Endothelial cell of umbilical vein (primary cell): Measurements from ENCODE around the gene PTCHD4. TPM values are rescaled to one million over a fixed set of nuclear protein-coding genes. Genes with fewer than 3 reads are reported as not detected.

Source experiments
- BruUV-seq: library from RNA; stranded (reverse); fragments of 400-500 nt; replicated peaks from 2 replicates; lab custom pipeline; 2021; lab: Mats Ljungman, UMichigan
- CTCF ChIA-PET: fragments of 300-600, 350-600 bp; sonication (Branson Sonifier 250); formaldehyde crosslinking; loops from one replicate; lab custom pipeline; 2021; ENCODE audit warnings: antibody characterized with exemption, inconsistent platforms; lab: Charles Lee
- POLR2A ChIA-PET: fragments of 300-600, 350-600 bp; sonication (Branson Sonifier 250); formaldehyde crosslinking; loops from one replicate; lab custom pipeline; 2021; ENCODE audit warnings: antibody characterized with exemption, inconsistent platforms; lab: Charles Lee
- DNase-seq: peaks from one replicate; pipeline ENCODE4 v3.0.0-alpha.2; 2011; ENCODE audit warnings: low read depth, low spot score
- FAIRE-seq: peaks from 2 replicates; lab custom pipeline; 2011; peaks lifted over from hg19 to GRCh38; lab: Jason Lieb, UNC
- H2AFZ ChIP-seq: 2 replicates; pipeline ENCODE4 v1.6.0; 2012; ENCODE audit warnings: low read depth, low read length, control low read depth, inconsistent platforms
- H3K27ac ChIP-seq: 2 replicates; pipeline ENCODE4 v1.5.1; 2011; ENCODE audit warnings: low read depth, mild to moderate bottlenecking, control low read depth, low read length, moderate library complexity; ENCODE audit not compliant: insufficient read depth
- H3K27me3 ChIP-seq, 2 experiments: 2 replicates each; pipeline versions ENCODE4 v1.6.0 to v1.6.1; 2011; ENCODE audit warnings: low read length in 2 of 2, mixed read lengths in 1 of 2; ENCODE audit not compliant: control insufficient read depth in 2 of 2, insufficient read depth in 2 of 2
- H3K36me3 ChIP-seq, 2 experiments: 2 replicates in 1 of 2; 3 replicates in 1 of 2; pipeline ENCODE4 v1.5.1; 2011; ENCODE audit warnings: low read length in 2 of 2, mild to moderate bottlenecking in 1 of 2, moderate library complexity in 1 of 2; ENCODE audit not compliant: control insufficient read depth in 2 of 2, insufficient read depth in 2 of 2; ENCODE audit errors: extremely low read depth in 1 of 2
- H3K4me1 ChIP-seq: 3 replicates; pipeline ENCODE4 v1.5.1; 2011; ENCODE audit warnings: mild to moderate bottlenecking, low read length; ENCODE audit not compliant: control insufficient read depth, insufficient read depth; ENCODE audit errors: extremely low read depth
- H3K4me2 ChIP-seq: 2 replicates; pipeline ENCODE4 v1.6.1; 2011; ENCODE audit warnings: low read length, control low read depth, mixed read lengths; ENCODE audit not compliant: insufficient read depth
- H3K4me3 ChIP-seq, 3 experiments: fragments of 200-600 bp in 1 of 3; sonication (generic), shearing (Covaris generic) in 1 of 3; replicated peaks in 1 of 3; 2 replicates each; pipeline ENCODE4 v1.5.1; 2011 to 2016; ENCODE audit warnings: control low read depth in 3 of 3, low read length in 3 of 3, mild to moderate bottlenecking in 2 of 3, inconsistent platforms in 1 of 3, low read depth in 1 of 3, moderate library complexity in 1 of 3; ENCODE audit not compliant: insufficient read depth in 1 of 3
- H3K79me2 ChIP-seq: 2 replicates; pipeline ENCODE4 v1.6.0; 2012; ENCODE audit warnings: low read length, inconsistent platforms; ENCODE audit not compliant: control insufficient read depth, insufficient read depth
- H3K9ac ChIP-seq: replicated peaks from 2 replicates; pipeline ENCODE3; 2011; ENCODE audit warnings: low read length, control low read depth; ENCODE audit not compliant: insufficient read depth; ENCODE audit errors: extremely low read depth
- H3K9me1 ChIP-seq: replicated peaks from 3 replicates; pipeline ENCODE4 v1.6.0; 2011; ENCODE audit warnings: mild to moderate bottlenecking, low read length; ENCODE audit not compliant: control insufficient read depth, insufficient read depth; ENCODE audit errors: extremely low read depth
- H3K9me3 ChIP-seq: replicated peaks from 2 replicates; pipeline ENCODE4 v1.5.1; 2012; ENCODE audit warnings: low read length, inconsistent platforms; ENCODE audit not compliant: control insufficient read depth, insufficient read depth
- H4K20me1 ChIP-seq: replicated peaks from 2 replicates; pipeline ENCODE3; 2011; ENCODE audit warnings: mild to moderate bottlenecking, low read length; ENCODE audit not compliant: control insufficient read depth, insufficient read depth; ENCODE audit errors: extremely low read depth
- EZH2 ChIP-seq: IDR thresholded peaks from 2 replicates; pipeline ENCODE4 v1.6.1; 2012; ENCODE audit warnings: borderline replicate concordance, low read depth, mild to moderate bottlenecking, moderate library complexity, low read length, inconsistent platforms; ENCODE audit not compliant: severe bottlenecking
- FOS ChIP-seq: IDR thresholded peaks from 2 replicates; pipeline ENCODE4 v1.6.1; 2011; ENCODE audit warnings: mild to moderate bottlenecking, low read length, moderate library complexity, borderline replicate concordance; ENCODE audit not compliant: insufficient read depth
- GATA2 ChIP-seq: IDR thresholded peaks from 2 replicates; pipeline ENCODE4 v1.7.0; 2011; ENCODE audit warnings: low read depth, mild to moderate bottlenecking, moderate library complexity, mixed read lengths, low read length; ENCODE audit not compliant: insufficient read length, insufficient read depth
- JUN ChIP-seq: IDR thresholded peaks from 2 replicates; pipeline ENCODE4 v1.6.1; 2011; ENCODE audit warnings: borderline replicate concordance, low read depth; ENCODE audit not compliant: insufficient read length, insufficient read depth
- MYC ChIP-seq: IDR thresholded peaks from one replicate; pipeline ENCODE4 v1.6.1; 2011; ENCODE audit warnings: mild to moderate bottlenecking, low read depth, low read length
- POLR2A ChIP-seq: IDR thresholded peaks from 2 replicates; pipeline ENCODE4 v1.6.1; 2012; ENCODE audit warnings: low read depth, mild to moderate bottlenecking, control low read depth, low read length
- POLR2AphosphoS5 ChIP-seq: IDR thresholded peaks from 2 replicates; pipeline ENCODE4 v1.6.1; 2012; ENCODE audit warnings: low read depth, mild to moderate bottlenecking, control low read depth, low read length, moderate library complexity; ENCODE audit not compliant: insufficient read depth
- dilution Hi-C: fragments of 300-500 bp; cut with MboI; formaldehyde crosslinking; loops from one replicate; pipeline ENCODE4 v1.15.0; 2019; ENCODE audit warnings: low sequenced_read_pairs; ENCODE audit not compliant: extremely low pct_ligation_motif_present
- intact Hi-C: fragments of 100-400 bp; cut with micrococcal nuclease; formaldehyde crosslinking; loops from one replicate; pipeline ENCODE4 v1.10.0; 2022
- polyA plus RNA-seq, 4 experiments: library from polyadenylated mRNA; depleted of rRNA in 3 of 4; stranded (reverse) in 3 of 4; unstranded in 1 of 4; fragments of >200 nt; gene quantifications; 2 replicates each; pipeline versions ENCODE4 v1.2.1 to v1.2.3, GENCODE V29; 2011 to 2012; ENCODE audit warnings: missing spikeins in 1 of 4
- total RNA-seq: library from RNA; stranded (reverse); gene quantifications from 2 replicates; pipeline ENCODE4 v1.2.3, GENCODE V29; 2021
- TF ChIP-seq, protein P1 (sequence below), 2 donors: IDR thresholded peaks; 1 replicate in 1 of 2; 2 replicates in 1 of 2; pipeline ENCODE4 v1.5.1; 2011; ENCODE audit warnings: low read length in 2 of 2, mild to moderate bottlenecking in 2 of 2, moderate library complexity in 2 of 2, control low read depth in 1 of 2, inconsistent platforms in 1 of 2, low read depth in 1 of 2; ENCODE audit not compliant: insufficient read depth in 1 of 2; ENCODE audit errors: extremely low read depth in 1 of 2
- TF ChIP-seq, protein P2 (sequence below): IDR thresholded peaks from 2 replicates; pipeline ENCODE4 v1.6.1; 2011; ENCODE audit not compliant: insufficient read depth, insufficient read length

The PTCHD4 gene
- total and polyA plus RNA-seq, 2 donors (not counting 3 experiments of a cell fraction or from before 2014, with no cell fraction given): 1.3 to 2.0 TPM

DNA sequence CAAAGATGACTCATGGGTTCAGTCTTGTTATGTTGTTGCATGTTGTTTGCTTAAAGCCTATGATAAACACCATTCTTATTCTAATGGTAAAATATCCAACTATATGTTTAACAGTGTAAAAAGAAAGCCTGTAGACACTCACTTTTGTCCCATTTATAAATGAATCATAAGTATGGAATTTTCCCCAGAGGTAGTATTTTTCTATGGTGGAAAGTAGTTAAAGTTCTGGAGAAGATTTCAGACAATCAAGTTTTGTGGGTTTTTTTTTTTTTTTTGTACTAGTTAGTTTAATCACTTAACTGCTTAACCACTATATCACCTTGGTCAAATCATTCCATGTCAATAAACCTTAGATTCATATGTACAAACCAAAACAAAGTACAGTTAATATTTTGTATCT, 35.8 kb downstream of the PTCHD4 start:
- H3K27me3 ChIP-seq: no peaks in the 10 kb centered on the region
- no peak overlapping the region for H2AFZ ChIP-seq
- dilution Hi-C loops: no loop called here
- ChIA-PET CTCF (no interaction called here), POLR2A (no interaction called here)
- H4K20me1 ChIP-seq: no peaks in the 10 kb centered on the region
- TF ChIP-seq JUN (no peak), FOS (no peak), POLR2AphosphoS5 (no peak), GATA2 (no peak), EZH2 (no peak), MYC (no peak), POLR2A (no peak)
- TF ChIP-seq, protein P1, sequence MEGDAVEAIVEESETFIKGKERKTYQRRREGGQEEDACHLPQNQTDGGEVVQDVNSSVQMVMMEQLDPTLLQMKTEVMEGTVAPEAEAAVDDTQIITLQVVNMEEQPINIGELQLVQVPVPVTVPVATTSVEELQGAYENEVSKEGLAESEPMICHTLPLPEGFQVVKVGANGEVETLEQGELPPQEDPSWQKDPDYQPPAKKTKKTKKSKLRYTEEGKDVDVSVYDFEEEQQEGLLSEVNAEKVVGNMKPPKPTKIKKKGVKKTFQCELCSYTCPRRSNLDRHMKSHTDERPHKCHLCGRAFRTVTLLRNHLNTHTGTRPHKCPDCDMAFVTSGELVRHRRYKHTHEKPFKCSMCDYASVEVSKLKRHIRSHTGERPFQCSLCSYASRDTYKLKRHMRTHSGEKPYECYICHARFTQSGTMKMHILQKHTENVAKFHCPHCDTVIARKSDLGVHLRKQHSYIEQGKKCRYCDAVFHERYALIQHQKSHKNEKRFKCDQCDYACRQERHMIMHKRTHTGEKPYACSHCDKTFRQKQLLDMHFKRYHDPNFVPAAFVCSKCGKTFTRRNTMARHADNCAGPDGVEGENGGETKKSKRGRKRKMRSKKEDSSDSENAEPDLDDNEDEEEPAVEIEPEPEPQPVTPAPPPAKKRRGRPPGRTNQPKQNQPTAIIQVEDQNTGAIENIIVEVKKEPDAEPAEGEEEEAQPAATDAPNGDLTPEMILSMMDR (IDR thresholded peaks at IDR 0.05; ENCODE audit: extremely low read depth in 1 of 2, insufficient read depth in 1 of 2, low read depth in 1 of 2, low read length in 2 of 2): no peak
- TF ChIP-seq, protein P2, sequence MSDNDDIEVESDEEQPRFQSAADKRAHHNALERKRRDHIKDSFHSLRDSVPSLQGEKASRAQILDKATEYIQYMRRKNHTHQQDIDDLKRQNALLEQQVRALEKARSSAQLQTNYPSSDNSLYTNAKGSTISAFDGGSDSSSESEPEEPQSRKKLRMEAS: no peak
- BruUV-seq: no TSS peak
- H3K4me2 ChIP-seq: no peak overlapping the region
- no peaks in the 10 kb centered on the region for H3K36me3 ChIP-seq
- DNase-seq (no peak), FAIRE-seq (no peak)
- H3K4me1 ChIP-seq: no peaks in the 10 kb centered on the region
- no peaks in the 10 kb centered on the region for H3K79me2 ChIP-seq
- H3K4me3 ChIP-seq: no peak overlapping the region
- intact Hi-C loops: no loop called here
- no peaks in the 10 kb centered on the region for H3K9me3 ChIP-seq
- no peak overlapping the region for H3K27ac ChIP-seq
- H3K9ac ChIP-seq: no peak overlapping the region
- no peaks in the 10 kb centered on the region for H3K9me1 ChIP-seq
